ENCODE results near the gene SORCS1. TPM values are rescaled to one million over a fixed set of nuclear protein-coding genes. Genes with fewer than 3 reads are reported as not detected.

The SORCS1 gene
- total RNA-seq, 1 experiment from 2014 or later: not detected

DNA sequence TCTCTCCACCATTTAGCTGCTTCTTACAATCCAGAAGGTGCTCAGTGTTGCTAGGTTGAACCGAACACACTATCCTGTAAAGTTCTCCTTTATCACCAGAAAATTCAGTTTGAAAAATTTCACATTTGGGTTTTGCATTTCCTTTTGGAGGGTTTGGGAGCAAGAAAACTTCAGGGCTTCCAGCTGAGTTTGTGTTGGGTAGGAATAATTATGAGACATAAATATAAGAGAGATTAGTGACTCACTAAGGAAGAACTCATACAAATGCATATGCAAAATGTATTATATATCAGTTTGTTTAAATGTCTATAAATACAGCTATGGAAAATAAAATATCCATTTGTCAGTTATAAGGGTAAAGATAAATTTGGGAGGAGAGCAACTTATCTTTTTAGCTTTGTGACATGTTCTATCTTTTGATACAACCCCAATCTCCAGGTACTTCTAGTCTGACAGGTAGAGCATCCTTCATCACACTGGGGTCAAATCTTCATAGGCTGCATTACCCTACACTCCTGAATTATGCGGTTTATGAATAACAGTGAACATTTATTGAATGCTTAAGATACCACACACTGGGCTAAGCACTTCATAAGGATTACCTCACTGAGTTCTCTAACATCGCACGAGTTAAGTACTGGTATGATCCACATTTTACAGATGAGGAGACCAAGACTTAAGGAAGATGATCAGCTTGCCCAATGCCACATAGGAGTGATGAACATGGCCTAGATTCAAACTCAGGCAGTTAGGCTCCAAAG is 304.4 kb downstream of the SORCS1 start:
- no peaks in the 10 kb centered on the region for H3K36me3 ChIP-seq
- DNase-seq: no peak
- H3K4me3 ChIP-seq: no peak overlapping the region
- no peaks in the 10 kb centered on the region for H3K9me3 ChIP-seq
- H3K27me3 ChIP-seq: no peaks in the 10 kb centered on the region

- DNase-seq: no peak
- H3K27me3 ChIP-seq: no peaks in the 10 kb centered on the region
- H3K9me3 ChIP-seq: no peaks in the 10 kb centered on the region
- no peak overlapping the region for H3K4me3 ChIP-seq
- no peaks in the 10 kb centered on the region for H3K36me3 ChIP-seq
These were observed 306.8 kb downstream of the SORCS1 start for GRCh38 chr10:106857728-106858127.

DNA sequence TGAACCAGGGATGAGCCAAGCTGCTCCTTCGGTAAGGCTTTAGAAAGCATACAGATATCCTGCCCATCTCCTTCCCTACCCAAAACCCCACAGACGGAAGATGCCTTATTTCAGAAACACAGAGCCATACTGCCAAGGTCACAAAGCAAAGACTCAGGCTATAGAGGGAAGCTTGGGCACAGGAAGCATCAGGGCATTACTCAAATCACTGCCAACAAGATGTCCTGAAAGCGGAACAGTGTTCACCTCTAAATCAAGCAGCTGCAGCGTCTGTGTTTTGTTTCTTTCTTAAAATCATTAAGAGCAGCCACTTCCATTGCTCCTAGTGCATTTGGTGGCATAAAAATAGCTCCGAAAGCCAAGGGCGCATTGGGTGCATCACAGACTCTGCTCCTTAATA is 307.3 kb downstream of the SORCS1 start:
- H3K9me3 ChIP-seq: no peaks in the 10 kb centered on the region
- no peaks in the 10 kb centered on the region for H3K27me3 ChIP-seq
- no peaks in the 10 kb centered on the region for H3K36me3 ChIP-seq
- H3K4me3 ChIP-seq: no peak overlapping the region
- DNase-seq: no peak

DNA sequence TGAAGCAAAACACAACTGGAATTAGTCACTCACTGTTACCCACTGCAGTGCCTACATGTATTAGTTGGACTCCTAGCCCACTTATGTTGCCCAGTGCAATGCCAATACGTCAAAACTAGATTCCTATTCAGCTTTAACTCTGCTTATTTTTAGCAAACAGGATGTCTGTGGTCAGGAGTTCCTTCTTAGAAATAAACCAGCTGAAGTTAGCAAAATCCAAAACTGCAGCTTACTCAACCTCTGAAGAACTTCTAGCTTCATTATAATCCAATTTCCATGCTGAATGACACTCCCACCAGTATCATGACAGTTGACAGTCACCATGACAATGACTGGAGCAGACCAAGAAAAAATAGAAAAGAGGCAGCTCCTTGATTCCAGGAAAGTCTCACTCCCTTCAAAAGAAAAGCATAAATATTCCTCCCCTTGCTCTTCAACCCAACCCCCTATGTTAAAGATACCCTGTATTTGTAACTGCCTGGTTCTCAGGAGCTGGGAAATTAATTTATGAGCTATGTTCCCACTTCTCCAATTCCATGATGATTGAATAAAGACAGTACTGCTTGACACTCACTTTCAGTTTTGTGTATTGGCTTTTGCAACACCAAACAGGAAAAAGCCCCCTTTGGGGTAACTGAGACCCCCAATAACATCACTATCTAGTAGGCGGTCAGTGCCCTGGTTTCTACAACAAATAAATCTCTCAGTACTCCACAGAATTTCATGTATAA is 327.4 kb downstream of the SORCS1 start:
- Histone ChIP-seq H3K9me3 (no peaks in the 10 kb centered on the region), H3K4me3 (no peak overlapping the region), H3K27me3 (no peaks in the 10 kb centered on the region), H3K36me3 (no peaks in the 10 kb centered on the region)
- DNase-seq: no peak

DNA sequence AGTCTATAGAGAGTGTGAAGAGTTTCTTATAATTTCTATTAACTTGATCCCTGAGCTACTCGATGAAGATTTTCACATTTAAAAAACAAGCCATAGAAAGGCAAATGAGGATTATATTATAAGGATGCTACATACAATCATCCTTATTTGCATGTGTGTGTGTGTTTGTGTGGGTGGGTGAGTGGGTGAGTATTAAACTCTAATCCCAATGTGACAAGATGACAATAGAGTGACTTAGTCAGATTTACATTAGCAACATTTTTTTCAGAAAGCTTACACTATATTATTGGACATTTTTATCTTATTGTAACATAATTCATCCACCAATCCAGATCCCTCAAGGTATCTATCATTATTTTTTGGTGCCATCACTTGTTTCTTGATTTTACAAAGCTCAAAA is 331.7 kb downstream of the SORCS1 start:
- Histone ChIP-seq H3K27me3 (no peaks in the 10 kb centered on the region), H3K36me3 (no peaks in the 10 kb centered on the region), H3K9me3 (no peaks in the 10 kb centered on the region), H3K4me3 (no peak overlapping the region)
- DNase-seq: no peak

- Histone ChIP-seq H3K36me3 (no peaks in the 10 kb centered on the region), H3K9me3 (no peaks in the 10 kb centered on the region), H3K4me3 (no peak overlapping the region), H3K27me3 (no peaks in the 10 kb centered on the region)
- no peak for DNase-seq
These were observed 334.0 kb downstream of the SORCS1 start for GRCh38 chr10:106830471-106830870.

DNA sequence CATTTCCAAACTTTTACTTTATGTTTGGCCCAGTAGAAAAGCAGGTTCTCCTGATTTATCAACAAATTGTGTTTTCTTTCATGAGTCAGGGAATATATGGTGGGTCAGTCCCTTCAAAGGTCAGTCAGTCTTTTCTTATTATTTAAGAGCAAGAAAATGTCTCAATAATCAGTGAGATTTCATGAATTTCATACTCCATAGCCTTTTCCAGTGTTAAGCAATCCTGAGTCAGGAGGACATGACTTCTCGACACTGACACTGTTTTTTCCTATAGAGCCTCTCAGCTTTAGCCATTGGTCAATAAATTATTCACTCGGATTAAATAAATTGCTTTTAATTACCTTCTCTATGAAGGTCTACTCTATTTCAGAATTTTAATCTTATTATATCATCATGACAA is 334.5 kb downstream of the SORCS1 start:
- Histone ChIP-seq H3K27me3 (no peaks in the 10 kb centered on the region), H3K36me3 (no peaks in the 10 kb centered on the region), H3K9me3 (no peaks in the 10 kb centered on the region), H3K4me3 (no peak overlapping the region)
- DNase-seq: no peak

DNA sequence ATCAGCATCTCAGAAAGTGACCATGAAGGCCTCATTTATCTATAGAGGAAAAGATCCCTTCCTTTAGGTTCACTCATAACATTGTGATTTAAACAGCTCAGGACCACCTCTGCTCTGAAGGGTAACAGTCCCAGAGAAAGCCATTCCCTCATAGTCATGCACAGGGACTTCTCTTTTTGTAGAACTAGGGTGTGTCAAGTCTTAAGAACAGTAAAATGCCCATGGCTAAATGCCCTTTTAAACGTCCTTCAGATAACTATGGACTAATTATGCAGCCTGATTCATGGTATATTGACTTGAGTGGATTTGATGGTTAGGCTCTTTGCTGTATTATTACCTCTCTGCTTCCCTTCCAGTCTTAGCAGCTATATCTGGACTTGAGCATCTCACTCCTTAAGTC is 337.8 kb downstream of the SORCS1 start:
- DNase-seq: no peak
- no peaks in the 10 kb centered on the region for H3K9me3 ChIP-seq
- no peaks in the 10 kb centered on the region for H3K27me3 ChIP-seq
- no peaks in the 10 kb centered on the region for H3K36me3 ChIP-seq
- no peak overlapping the region for H3K4me3 ChIP-seq

- Histone ChIP-seq H3K27me3 (no peaks in the 10 kb centered on the region), H3K36me3 (no peaks in the 10 kb centered on the region), H3K4me3 (no peak overlapping the region), H3K9me3 (no peaks in the 10 kb centered on the region)
- DNase-seq: no peak
These were observed 338.7 kb downstream of the SORCS1 start for GRCh38 chr10:106825576-106826364.

- Histone ChIP-seq H3K4me3 (no peak overlapping the region), H3K36me3 (no peaks in the 10 kb centered on the region), H3K27me3 (no peaks in the 10 kb centered on the region), H3K9me3 (no peaks in the 10 kb centered on the region)
- no peak for DNase-seq
These were observed 343.9 kb downstream of the SORCS1 start for GRCh38 chr10:106820579-106820978.

- no peak overlapping the region for H3K4me3 ChIP-seq
- no peaks in the 10 kb centered on the region for H3K36me3 ChIP-seq
- H3K9me3 ChIP-seq: no peaks in the 10 kb centered on the region
- H3K27me3 ChIP-seq: no peaks in the 10 kb centered on the region
- no peak for DNase-seq
These were observed 345.0 kb downstream of the SORCS1 start for GRCh38 chr10:106819490-106819889.

DNA sequence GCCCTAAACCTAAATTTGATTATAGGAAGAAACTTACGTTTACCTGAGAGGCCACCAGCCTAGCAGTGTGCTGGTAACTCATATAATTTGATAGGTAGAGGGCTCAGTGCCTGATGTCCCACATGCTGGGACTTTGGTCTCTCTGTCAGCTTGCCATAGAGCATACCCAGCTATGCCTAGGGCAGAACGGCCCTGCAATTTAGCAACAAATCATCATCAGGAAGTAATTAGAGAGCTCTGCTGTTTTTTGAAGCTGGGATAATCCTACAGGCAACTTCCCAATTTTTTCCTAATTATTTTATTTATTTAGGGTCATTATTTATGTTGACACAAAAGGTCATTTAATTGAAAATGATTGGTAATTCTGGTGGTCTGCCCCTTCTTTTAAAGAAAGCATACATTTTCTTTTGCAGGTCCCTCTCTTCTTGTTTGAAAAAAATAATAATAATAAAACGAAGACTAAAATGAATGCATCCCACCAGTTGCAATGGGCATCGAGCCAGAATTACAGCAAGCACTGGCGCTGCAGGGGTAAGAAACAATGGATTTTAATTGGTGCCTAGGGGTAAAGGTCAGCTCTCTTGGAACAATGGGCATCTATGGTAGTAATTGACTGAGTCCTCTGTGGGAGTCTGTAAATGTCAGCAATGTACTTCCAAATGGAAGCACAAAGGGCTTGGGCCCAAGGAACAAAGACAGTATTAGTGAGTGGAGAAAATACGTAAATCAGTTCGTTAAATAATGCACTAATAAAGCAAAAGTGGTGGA is 348.0 kb downstream of the SORCS1 start:
- no peaks in the 10 kb centered on the region for H3K9me3 ChIP-seq
- H3K27me3 ChIP-seq: no peaks in the 10 kb centered on the region
- H3K36me3 ChIP-seq: no peaks in the 10 kb centered on the region
- no peak overlapping the region for H3K4me3 ChIP-seq
- no peak for DNase-seq

DNA sequence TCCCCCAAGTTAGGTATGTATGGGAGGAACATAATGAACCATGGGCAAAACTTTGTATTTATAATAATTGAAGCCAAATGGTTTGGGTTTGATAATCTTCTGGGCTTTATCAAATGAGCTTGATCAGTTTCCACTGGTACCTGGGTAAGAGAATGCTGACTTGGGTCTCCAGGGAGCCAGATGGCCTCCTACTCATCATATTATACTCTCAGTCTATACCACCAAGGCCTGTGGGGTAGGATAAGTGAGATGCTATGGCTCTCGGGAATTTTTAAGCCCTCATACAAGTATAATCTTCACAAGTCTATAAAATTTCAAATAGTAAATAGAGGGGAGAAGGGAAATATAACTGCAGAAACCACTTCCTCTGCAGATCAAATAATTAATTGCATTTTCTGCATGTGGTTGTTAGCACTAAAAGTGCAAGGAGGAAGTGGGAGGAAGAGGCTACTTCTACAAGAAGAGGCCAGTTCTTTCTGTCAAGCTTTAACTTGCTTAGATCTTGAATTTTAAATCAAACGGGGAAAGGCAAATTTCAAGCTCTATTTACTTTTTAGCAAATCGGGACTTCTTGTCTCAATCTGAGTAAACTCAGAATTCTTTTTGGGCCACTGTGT is 349.0 kb downstream of the SORCS1 start:
- DNase-seq: no peak
- H3K9me3 ChIP-seq: no peaks in the 10 kb centered on the region
- no peaks in the 10 kb centered on the region for H3K36me3 ChIP-seq
- no peaks in the 10 kb centered on the region for H3K27me3 ChIP-seq
- H3K4me3 ChIP-seq: no peak overlapping the region

DNA sequence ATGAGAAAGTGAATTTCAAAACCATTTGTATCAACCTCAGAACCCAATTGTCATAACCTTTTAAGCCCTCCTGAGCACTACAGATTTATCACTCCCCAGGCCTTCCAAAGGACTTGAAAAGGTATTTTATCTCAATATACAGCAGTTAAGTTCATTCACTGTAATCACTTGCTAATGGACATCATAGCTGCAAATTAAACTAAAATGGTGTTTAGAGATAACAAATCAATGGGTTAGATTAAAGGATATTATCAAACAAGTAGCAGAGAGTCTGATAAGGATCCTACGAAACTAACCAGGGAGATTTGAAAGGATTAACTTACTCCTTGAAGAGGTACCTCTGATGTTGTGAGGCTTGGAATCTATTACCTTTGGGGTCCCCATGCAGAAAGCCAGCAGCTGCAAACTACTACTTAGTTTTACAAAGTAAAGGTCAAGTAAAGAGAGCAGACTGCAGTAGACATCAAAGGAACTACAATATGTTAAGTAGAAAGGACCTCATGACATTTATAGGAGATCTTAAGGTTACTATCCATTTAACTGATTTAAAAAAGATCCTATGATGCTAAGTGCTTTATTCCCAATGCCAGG is 359.4 kb downstream of the SORCS1 start:
- no peak overlapping the region for H3K4me3 ChIP-seq
- DNase-seq: no peak
- H3K27me3 ChIP-seq: no peaks in the 10 kb centered on the region
- no peaks in the 10 kb centered on the region for H3K36me3 ChIP-seq
- no peaks in the 10 kb centered on the region for H3K9me3 ChIP-seq

- H3K27me3 ChIP-seq: no peaks in the 10 kb centered on the region
- DNase-seq: no peak
- H3K36me3 ChIP-seq: no peaks in the 10 kb centered on the region
- H3K9me3 ChIP-seq: no peaks in the 10 kb centered on the region
- H3K4me3 ChIP-seq: no peak overlapping the region
These were observed 361.6 kb downstream of the SORCS1 start for GRCh38 chr10:106802949-106803348.

- H3K36me3 ChIP-seq: no peaks in the 10 kb centered on the region
- DNase-seq: no peak
- H3K4me3 ChIP-seq: no peak overlapping the region
- H3K9me3 ChIP-seq: no peaks in the 10 kb centered on the region
- H3K27me3 ChIP-seq: no peaks in the 10 kb centered on the region
These were observed 364.7 kb downstream of the SORCS1 start for GRCh38 chr10:106799776-106800175.

Data from MG63 (cell line).